ENCODE data around the gene STOX2.

The STOX2 gene

GRCh38 chr4:183905081-183905592 lies at the start of gene STOX2:
Gene STOX2, plus strand, starts transcription at chr4:183905307. Its CDS starts 1,484 bp downstream, at chr4:183906791.
- DNase-seq: peak; percentile 29

- no peak for DNase-seq
Measured at GRCh38 chr4:183855323-183856190, 49.5 kb upstream of the STOX2 start.

- no peak for DNase-seq
Measured at GRCh38 chr4:183857040-183857439, 48.1 kb upstream of the STOX2 start.

- DNase-seq: no peak
Measured at GRCh38 chr4:183858011-183858615, 47.0 kb upstream of the STOX2 start.

- DNase-seq: no peak
Measured at GRCh38 chr4:183860119-183860518, 45.0 kb upstream of the STOX2 start.

GRCh38 chr4:183860731-183861130 lies 44.4 kb upstream of the STOX2 start:
- DNase-seq: no peak

- DNase-seq: no peak
Measured at GRCh38 chr4:183861426-183861825, 43.7 kb upstream of the STOX2 start.

- no peak for DNase-seq
Measured at GRCh38 chr4:183863155-183863825, 41.8 kb upstream of the STOX2 start.

- DNase-seq: no peak
Measured at GRCh38 chr4:183867247-183867646, 37.9 kb upstream of the STOX2 start.

GRCh38 chr4:183870997-183871396 lies 34.1 kb upstream of the STOX2 start:
- DNase-seq: no peak

GRCh38 chr4:183871581-183871980 lies 33.5 kb upstream of the STOX2 start:
- no peak for DNase-seq

GRCh38 chr4:183872531-183872930 lies 32.6 kb upstream of the STOX2 start:
- DNase-seq: no peak

- DNase-seq: no peak
Measured at GRCh38 chr4:183873409-183874185, 31.5 kb upstream of the STOX2 start.

GRCh38 chr4:183875251-183875825 lies 29.8 kb upstream of the STOX2 start:
- DNase-seq: no peak

GRCh38 chr4:183876268-183876934 lies 28.7 kb upstream of the STOX2 start:
- DNase-seq: no peak

- no peak for DNase-seq
Measured at GRCh38 chr4:183878251-183878970, 26.7 kb upstream of the STOX2 start.

- DNase-seq: no peak
Measured at GRCh38 chr4:183885205-183885720, 19.8 kb upstream of the STOX2 start.

- DNase-seq: no peak
Measured at GRCh38 chr4:183887351-183887750, 17.8 kb upstream of the STOX2 start.

- no peak for DNase-seq
Measured at GRCh38 chr4:183888564-183888963, 16.5 kb upstream of the STOX2 start.

GRCh38 chr4:183889190-183889589 lies 15.9 kb upstream of the STOX2 start:
- no peak for DNase-seq

GRCh38 chr4:183897193-183897592 lies 7.9 kb upstream of the STOX2 start:
- no peak for DNase-seq
